H9 (cell line): ENCODE data around the gene PDCD4. TPM values are rescaled to one million over a fixed set of nuclear protein-coding genes. Genes with fewer than 3 reads are reported as not detected.

ENCODE experiments used
- DNase-seq: peaks from one replicate; pipeline ENCODE4 v3.0.0-alpha.2; 2017
- H2AFZ ChIP-seq: one replicate; pipeline ENCODE4 v1.6.1; 2013; ENCODE audit warnings: mild to moderate bottlenecking, low read length, control low read depth, moderate library complexity
- H2AK5ac ChIP-seq: 2 replicates; pipeline ENCODE4 v1.6.1; 2013; ENCODE audit warnings: low read length, control low read depth, mixed read lengths; ENCODE audit not compliant: insufficient read length
- H2BK120ac ChIP-seq: one replicate; pipeline ENCODE4 v1.6.1; 2013; ENCODE audit warnings: low read depth, mild to moderate bottlenecking, low read length, control low read depth, inconsistent platforms; ENCODE audit not compliant: poor library complexity, severe bottlenecking
- H2BK12ac ChIP-seq: 2 replicates; pipeline ENCODE4 v1.6.1; 2013; ENCODE audit warnings: low read length, control low read depth, mixed read lengths, low read depth; ENCODE audit not compliant: insufficient read length
- H2BK15ac ChIP-seq: 2 replicates; pipeline ENCODE4 v1.6.1; 2013; ENCODE audit warnings: low read depth, low read length, control low read depth
- H2BK20ac ChIP-seq: one replicate; pipeline ENCODE4 v1.6.1; 2013; ENCODE audit warnings: low read depth, mild to moderate bottlenecking, low read length, control low read depth, inconsistent platforms; ENCODE audit not compliant: poor library complexity, severe bottlenecking
- H2BK5ac ChIP-seq: 2 replicates; pipeline ENCODE4 v1.6.1; 2013; ENCODE audit warnings: low read length, control low read depth, mixed read lengths; ENCODE audit not compliant: insufficient read length
- H3K14ac ChIP-seq: 2 replicates; pipeline ENCODE4 v1.6.1; 2013; ENCODE audit warnings: low read length, control low read depth; ENCODE audit not compliant: insufficient read depth
- H3K18ac ChIP-seq: 2 replicates; pipeline ENCODE4 v1.6.1; 2013; ENCODE audit warnings: low read depth, mild to moderate bottlenecking, mixed read lengths, low read length, control low read depth; ENCODE audit not compliant: insufficient read length
- H3K23ac ChIP-seq: 2 replicates; pipeline ENCODE4 v1.6.1; 2013; ENCODE audit warnings: low read length, control low read depth, mixed read lengths, low read depth; ENCODE audit not compliant: insufficient read length
- H3K23me2 ChIP-seq: 2 replicates; pipeline ENCODE4 v1.6.1; 2013; ENCODE audit warnings: low read depth, mild to moderate bottlenecking, mixed read lengths, low read length, control low read depth; ENCODE audit not compliant: insufficient read length, poor library complexity, severe bottlenecking
- H3K27ac ChIP-seq: 2 replicates; pipeline ENCODE4 v1.5.1; 2013; ENCODE audit warnings: low read length, control low read depth, mixed read lengths, low read depth; ENCODE audit not compliant: insufficient read length
- H3K27me3 ChIP-seq: 2 replicates; pipeline ENCODE4 v1.6.1; 2013; ENCODE audit warnings: low read length, control low read depth, inconsistent platforms; ENCODE audit not compliant: insufficient read depth
- H3K4ac ChIP-seq: 2 replicates; pipeline ENCODE4 v1.6.1; 2013; ENCODE audit warnings: low read depth, mild to moderate bottlenecking, control low read depth, inconsistent platforms, low read length, moderate library complexity
- H3K4me1 ChIP-seq: 2 replicates; pipeline ENCODE4 v1.6.1; 2013; ENCODE audit warnings: low read length, control low read depth, inconsistent platforms; ENCODE audit not compliant: insufficient read depth
- H3K4me2 ChIP-seq: 2 replicates; pipeline ENCODE4 v1.6.1; 2013; ENCODE audit warnings: low read length, control low read depth, mixed read lengths; ENCODE audit not compliant: insufficient read length, insufficient read depth
- H3K56ac ChIP-seq: 2 replicates; pipeline ENCODE4 v1.6.1; 2013; ENCODE audit warnings: low read depth, mild to moderate bottlenecking, mixed read lengths, low read length, control low read depth; ENCODE audit not compliant: insufficient read length
- H3K79me1 ChIP-seq: 2 replicates; pipeline ENCODE4 v1.6.1; 2013; ENCODE audit warnings: low read depth, mild to moderate bottlenecking, moderate library complexity, low read length, control low read depth, inconsistent platforms; ENCODE audit not compliant: insufficient read depth, poor library complexity, severe bottlenecking
- H3K79me2 ChIP-seq: 2 replicates; pipeline ENCODE4 v1.6.1; 2013; ENCODE audit warnings: low read length, control low read depth, inconsistent platforms; ENCODE audit not compliant: insufficient read depth
- H3K9ac ChIP-seq: 2 replicates; pipeline ENCODE4 v1.6.1; 2013; ENCODE audit warnings: low read length, control low read depth, mixed read lengths; ENCODE audit not compliant: insufficient read length; ENCODE audit errors: extremely low read depth
- H3K9me3 ChIP-seq: one replicate; pipeline ENCODE4 v1.6.1; 2013; ENCODE audit warnings: low read depth, low read length, inconsistent platforms; ENCODE audit not compliant: control insufficient read depth
- H3T11ph ChIP-seq: one replicate; pipeline ENCODE4 v1.6.1; 2013; ENCODE audit warnings: mild to moderate bottlenecking, low read length, control low read depth, inconsistent platforms
- H4K20me1 ChIP-seq: one replicate; pipeline ENCODE4 v1.6.1; 2013; ENCODE audit not compliant: control insufficient read depth, insufficient read length, insufficient read depth
- H4K5ac ChIP-seq: 2 replicates; pipeline ENCODE4 v1.6.1; 2013; ENCODE audit warnings: low read depth, mild to moderate bottlenecking, mixed read lengths, low read length, control low read depth; ENCODE audit not compliant: insufficient read length
- H4K8ac ChIP-seq: replicated peaks from 2 replicates; pipeline ENCODE4 v1.6.1; 2013; ENCODE audit warnings: low read length, control low read depth, mixed read lengths, low read depth; ENCODE audit not compliant: insufficient read length
- H4K91ac ChIP-seq: 2 replicates; pipeline ENCODE4 v1.6.1; 2013; ENCODE audit warnings: low read depth, mild to moderate bottlenecking, moderate library complexity, mixed read lengths, low read length, control low read depth; ENCODE audit not compliant: insufficient read length
- H3K27ac Mint-ChIP-seq, 3 experiments: 2 replicates in 2 of 3; 3 replicates in 1 of 3; pipeline ENCODE4 v1.8.0; 2020 to 2021; ENCODE audit warnings: mixed read lengths in 3 of 3, mild to moderate bottlenecking in 1 of 3, moderate library complexity in 1 of 3
- H3K27me3 Mint-ChIP-seq: 2 replicates; pipeline ENCODE4 v1.8.0; 2021; ENCODE audit warnings: low read depth, mild to moderate bottlenecking, moderate library complexity, mixed read lengths
- H3K36me3 Mint-ChIP-seq, 3 experiments: 2 replicates in 2 of 3; 3 replicates in 1 of 3; pipeline ENCODE4 v1.8.0; 2020 to 2021; ENCODE audit warnings: low read depth in 3 of 3, mixed read lengths in 3 of 3; ENCODE audit not compliant: insufficient read depth in 1 of 3
- H3K4me1 Mint-ChIP-seq, 2 experiments: 2 replicates each; pipeline ENCODE4 v1.8.0; 2020; ENCODE audit warnings: mixed read lengths in 2 of 2
- H3K4me3 Mint-ChIP-seq, 2 experiments: 2 replicates in 1 of 2; 3 replicates in 1 of 2; pipeline ENCODE4 v1.8.0; 2020 to 2021; ENCODE audit warnings: mild to moderate bottlenecking in 2 of 2, mixed read lengths in 2 of 2, moderate library complexity in 1 of 2
- H3K9me3 Mint-ChIP-seq, 2 experiments: 2 replicates in 1 of 2; 3 replicates in 1 of 2; pipeline ENCODE4 v1.8.0; 2020; ENCODE audit warnings: mild to moderate bottlenecking in 2 of 2, mixed read lengths in 2 of 2, moderate library complexity in 1 of 2
- CTCF ChIP-seq: fragments of 200-600 bp; sonication (generic); conservative IDR thresholded peaks from 3 replicates; pipeline ENCODE4 v1.8.0; 2021; ENCODE audit warnings: antibody characterized with exemption, mild to moderate bottlenecking
- WGBS: extraction: QIAGEN DNeasy Blood & Tissue Kit; methylation state at CpG from one replicate; pipeline ENCODE4 v1.1.7; 2013; ENCODE audit warnings: missing lambda C conversion rate, low lambda C conversion rate, mixed read lengths; ENCODE audit not compliant: insufficient read length; ENCODE audit errors: extremely low coverage; 5-methylcytosine and 5-hydroxymethylcytosine counted together
- total RNA-seq: library from RNA; stranded (reverse); gene quantifications from 2 replicates; pipeline ENCODE4 v1.2.1, GENCODE V29; 2021

Gene PDCD4
- total RNA-seq, 1 experiment from 2014 or later = 29.3 TPM

DNA sequence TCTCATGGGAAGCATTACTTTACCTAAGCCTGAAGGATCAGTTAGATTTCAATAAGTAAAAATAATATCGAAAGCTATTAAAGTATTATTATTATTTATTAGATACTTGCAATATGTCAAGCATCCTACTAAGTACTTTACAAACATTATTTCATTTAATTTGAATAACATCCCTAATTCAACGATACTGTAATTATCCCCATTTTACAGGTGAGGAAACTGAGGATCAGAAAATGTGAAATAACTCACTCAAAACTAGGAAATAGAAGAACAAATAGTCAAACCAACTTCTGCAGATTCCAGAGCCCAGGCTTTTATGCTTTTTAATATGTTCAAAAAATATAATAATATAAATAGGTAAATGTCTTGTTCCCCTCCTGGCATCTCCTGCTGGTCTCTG is 10.3 kb upstream of the PDCD4 start:
- Histone ChIP-seq H3K27me3 (no peaks in the 10 kb centered on the region), H3K14ac (no peak overlapping the region), H4K91ac (no peak overlapping the region), H2AFZ (no peak overlapping the region), H2BK5ac (no peak overlapping the region), H3K56ac (no peak overlapping the region), H3K79me2 (no peaks in the 10 kb centered on the region), H3K79me1 (no peaks in the 10 kb centered on the region), H3K4me1 (no peaks in the 10 kb centered on the region), H2BK120ac (no peak overlapping the region), H2BK20ac (no peak overlapping the region), H2AK5ac (no peak overlapping the region), H2BK15ac (no peak overlapping the region), H3K9ac (no peak overlapping the region), H3K27ac (no peak overlapping the region), H2BK12ac (no peak overlapping the region), H4K8ac (no peak overlapping the region), H3K23ac (no peak overlapping the region), H4K5ac (no peak overlapping the region), H3K18ac (no peak overlapping the region), H3K23me2 (no peaks in the 10 kb centered on the region), H3K4me2 (no peak overlapping the region), H3T11ph (no peak overlapping the region), H3K9me3 (no peaks in the 10 kb centered on the region), H3K4ac (no peak overlapping the region), H4K20me1 (no peaks in the 10 kb centered on the region)
- Mint-ChIP-seq H3K27me3 (0 out of 2 replicates have a peak, but pooled peaks cover 2% of the 10 kb centered on the region), H3K27ac (0 out of 7 replicates have a peak overlapping the region, but pooled peaks of 1 of the 3 experiments have one; percentile 71), H3K4me1 (peaks cover 4 to 22% of the 10 kb centered on the region in 2 experiments), H3K9me3 (no peaks in the 10 kb centered on the region), H3K36me3 (no peaks in the 10 kb centered on the region), H3K4me3 (no peak overlapping the region)
- no CpG with 5 or more reads among the region's 2 CpGs for WGBS
- no peak for TF ChIP-seq CTCF
- no peak for DNase-seq
